GM11168 (cell line): ENCODE data around the gene ASRGL1.
"Not testable (repeated sequence)": the region's sequence is repeated elsewhere in the genome, so short reads cannot be mapped to it uniquely, and the experiment has no call there.

Experiments
- in situ Hi-C: fragments of 300-500 bp; cut with MboI; formaldehyde crosslinking; loops from one replicate; pipeline ENCODE4 v1.12.0; 2022; ENCODE audit warnings: low sequenced_read_pairs; ENCODE audit not compliant: unreplicated experiment

The ASRGL1 gene

GRCh38 chr11:62345861-62346260 lies 8.6 kb downstream of the ASRGL1 start:
- in situ Hi-C loops: no loop called here

GRCh38 chr11:62352355-62353336 lies 15.4 kb downstream of the ASRGL1 start:
- in situ Hi-C loops: no loop called here

DNA sequence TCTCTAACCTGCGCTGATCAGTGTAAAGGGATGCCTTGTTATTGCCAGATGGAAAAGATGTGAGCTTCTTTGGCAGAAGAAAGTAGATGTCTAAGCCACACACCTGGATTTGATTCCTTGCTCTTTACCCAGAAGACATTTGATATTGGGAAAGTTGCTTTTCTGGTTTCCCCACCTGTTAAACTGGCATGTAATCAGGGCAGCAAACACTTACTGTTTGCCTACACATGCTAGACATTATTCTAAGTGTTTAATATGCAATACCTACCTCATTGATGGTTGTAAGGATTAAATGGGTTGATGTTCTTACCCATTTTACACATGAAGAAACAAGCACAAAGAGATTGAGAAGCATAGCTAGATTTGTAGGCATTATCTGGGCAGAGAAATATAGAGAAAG lies 16.6 kb downstream of the ASRGL1 start:
- in situ Hi-C loops: no loop called here

DNA sequence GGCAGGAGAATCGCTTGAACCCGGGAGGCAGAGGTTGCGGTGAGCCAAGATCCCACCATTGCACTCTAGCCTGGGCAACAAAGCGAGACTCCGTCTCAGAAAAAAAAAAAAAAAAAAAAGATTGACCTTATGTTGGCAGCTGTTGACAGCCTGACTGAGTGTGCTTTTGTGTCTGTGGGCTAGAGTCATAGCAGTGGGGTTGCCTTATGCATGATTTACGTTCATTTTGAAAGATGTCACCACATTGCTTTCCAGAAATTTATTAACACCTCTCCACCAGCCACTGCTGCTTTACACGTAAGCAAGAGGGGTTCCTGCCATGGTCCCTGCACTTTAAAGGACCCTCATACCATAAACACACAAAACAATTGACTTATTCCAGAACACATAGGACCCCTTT lies 21.0 kb downstream of the ASRGL1 start:
- in situ Hi-C loops: no loop called here

GRCh38 chr11:62359475-62359874 lies 22.2 kb downstream of the ASRGL1 start:
- in situ Hi-C loops: no loop called here

DNA sequence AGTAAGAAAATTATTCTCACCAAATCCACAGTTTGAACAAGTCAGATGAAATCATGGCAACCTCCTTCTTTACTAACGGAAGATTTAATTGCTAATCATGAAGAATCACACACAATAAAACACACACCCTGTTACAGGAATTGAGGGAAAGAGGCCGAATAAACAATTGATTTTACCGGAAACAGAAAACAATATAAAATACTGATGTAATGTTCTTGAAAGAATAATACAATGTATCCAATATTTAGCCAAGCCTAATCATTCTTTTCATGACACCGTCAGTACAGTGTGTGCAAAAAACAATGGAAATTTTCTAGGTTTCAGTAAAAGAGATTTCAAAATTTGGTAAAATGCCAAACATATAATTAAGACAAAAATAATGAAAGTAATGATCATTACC lies 23.4 kb downstream of the ASRGL1 start:
- in situ Hi-C loops: no loop called here

- in situ Hi-C loops: not testable (repeated sequence)
Observed at GRCh38 chr11:62368861-62369477, 31.7 kb downstream of the ASRGL1 start.

- in situ Hi-C loops: no loop called here
Observed at GRCh38 chr11:62370743-62371440, 33.6 kb downstream of the ASRGL1 start.

GRCh38 chr11:62372871-62373270 lies 35.6 kb downstream of the ASRGL1 start:
- in situ Hi-C loops: no loop called here

DNA sequence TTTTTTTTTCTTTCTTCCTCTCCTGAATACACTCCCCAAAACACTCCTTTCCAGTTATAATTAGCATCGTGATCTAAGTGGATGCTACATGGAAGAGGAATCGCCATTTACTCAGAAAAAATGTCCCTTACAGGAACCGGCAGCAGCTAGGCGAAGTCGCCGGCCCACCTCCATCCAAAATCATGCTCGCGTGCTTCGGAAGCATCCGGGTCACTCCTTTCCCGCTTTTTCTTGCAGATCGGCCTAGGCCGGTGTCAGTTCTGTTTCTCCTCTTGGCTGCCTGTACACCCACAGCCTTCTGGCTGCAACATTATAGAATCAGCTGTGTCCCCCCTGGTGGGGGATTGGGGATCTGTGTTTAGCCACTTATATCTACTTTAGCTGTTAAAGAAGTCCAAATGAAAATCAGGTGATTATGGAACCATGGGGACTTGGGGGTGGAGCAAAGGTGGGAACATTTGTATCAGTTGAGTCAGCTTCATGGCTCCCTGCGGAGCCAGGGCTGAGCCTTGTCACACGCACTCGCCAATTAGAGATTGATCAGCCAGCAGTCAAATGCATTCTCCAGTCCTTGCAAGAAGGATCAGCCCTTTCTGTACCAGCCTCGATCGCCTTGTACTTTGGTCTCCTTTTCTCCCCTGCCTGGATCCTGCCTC lies 36.3 kb downstream of the ASRGL1 start:
- in situ Hi-C loops: no loop called here

- in situ Hi-C loops: no loop called here
Observed at GRCh38 chr11:62374801-62375200, 37.6 kb downstream of the ASRGL1 start.

DNA sequence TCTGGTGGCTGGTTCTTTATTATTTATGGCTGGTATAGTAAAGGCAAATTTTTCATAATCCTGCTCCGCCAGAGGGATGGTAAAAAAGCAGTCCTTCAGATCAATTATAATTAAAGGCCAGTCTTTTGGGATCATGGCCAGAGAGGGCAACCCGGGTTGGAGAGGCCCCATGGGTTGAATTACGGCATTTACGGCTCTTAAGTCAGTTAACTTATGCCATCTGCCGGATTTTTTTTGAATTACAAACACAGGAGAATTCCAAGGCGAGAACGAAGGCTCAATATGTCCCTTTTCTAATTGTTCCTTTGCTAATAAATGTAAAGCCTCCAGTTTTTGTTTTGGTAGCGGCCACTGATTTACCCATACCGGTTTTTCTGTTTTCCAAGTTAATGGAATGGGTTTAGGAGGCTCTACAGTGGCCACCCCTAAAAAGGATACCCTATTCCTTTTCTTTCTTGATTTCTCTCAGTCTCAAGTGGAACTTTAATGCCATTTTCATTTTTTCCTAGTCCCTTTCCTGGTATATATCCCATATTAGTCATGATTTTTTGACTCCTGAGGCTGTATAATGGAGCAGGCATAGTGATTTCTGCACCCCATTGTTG lies 41.3 kb downstream of the ASRGL1 start:
- in situ Hi-C loops: not testable (repeated sequence)

- in situ Hi-C loops: not testable (repeated sequence)
Observed at GRCh38 chr11:62379586-62379985, 42.3 kb downstream of the ASRGL1 start.

GRCh38 chr11:62380821-62381245 lies 43.6 kb downstream of the ASRGL1 start:
- in situ Hi-C loops: not testable (repeated sequence)

- in situ Hi-C loops: no loop called here
Observed at GRCh38 chr11:62383822-62384221, 46.6 kb downstream of the ASRGL1 start.

DNA sequence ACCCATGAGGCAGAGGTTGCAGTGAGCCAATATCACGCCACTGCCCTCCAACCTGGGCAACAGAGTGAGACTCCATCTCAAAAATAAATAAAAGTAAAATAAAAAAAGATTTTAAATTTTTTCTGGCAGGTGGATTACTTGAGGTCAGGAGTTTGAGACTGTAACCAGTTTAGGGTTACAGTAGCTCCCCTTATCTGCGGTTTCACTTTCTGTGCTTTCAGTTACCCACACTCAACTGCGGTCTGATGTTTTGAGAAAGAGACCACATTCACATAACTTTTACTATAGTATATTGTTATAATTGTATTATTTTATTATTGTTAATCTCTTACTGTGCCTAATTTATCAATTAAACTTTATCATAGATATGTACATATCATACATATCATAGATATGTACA lies 48.8 kb downstream of the ASRGL1 start:
- in situ Hi-C loops: not testable (repeated sequence)

- in situ Hi-C loops: no loop called here
Observed at GRCh38 chr11:62387381-62387780, 50.1 kb downstream of the ASRGL1 start.

GRCh38 chr11:62388999-62389398 lies 51.8 kb downstream of the ASRGL1 start:
- in situ Hi-C loops: no loop called here

DNA sequence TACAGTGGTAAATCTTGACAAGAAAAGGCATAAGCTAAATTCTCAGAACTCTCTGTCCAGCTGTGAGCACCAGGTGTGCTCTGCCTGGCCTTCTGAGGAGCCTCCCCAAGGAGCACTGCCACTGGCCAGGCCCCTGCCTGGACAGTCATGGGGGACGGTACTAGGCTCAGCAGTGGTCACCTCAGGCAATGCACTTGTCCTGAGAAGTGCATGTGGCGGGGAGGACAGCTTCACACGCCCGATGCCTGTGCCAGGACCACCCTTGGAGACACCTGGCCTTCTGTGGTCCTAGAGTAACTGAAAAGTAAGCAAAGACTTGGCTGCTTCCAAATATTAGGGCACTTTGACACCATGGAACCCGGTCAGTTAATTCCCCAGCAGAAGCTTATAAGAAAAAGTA lies 53.0 kb downstream of the ASRGL1 start:
- in situ Hi-C loops: no loop called here

DNA sequence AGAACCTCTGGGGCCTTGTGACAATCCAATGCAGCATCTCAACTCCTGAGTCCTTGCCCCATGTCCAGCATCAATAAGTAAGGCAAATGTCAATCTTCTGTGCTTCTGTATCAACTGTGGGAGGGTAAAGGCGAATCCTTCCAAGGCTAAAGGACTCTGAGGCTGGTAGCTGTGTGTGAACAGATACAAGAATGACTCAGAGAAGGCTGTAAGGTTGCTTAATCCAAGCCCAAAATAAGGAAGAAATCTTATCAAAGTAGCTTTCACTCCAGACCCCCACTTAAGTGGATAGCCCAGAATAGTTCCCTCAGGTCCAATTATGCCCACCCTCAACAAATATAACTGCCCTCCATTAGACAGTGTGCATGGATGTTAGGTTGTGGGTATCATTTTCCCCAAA lies 53.5 kb downstream of the ASRGL1 start:
- in situ Hi-C loops: no loop called here
